IMR-90 (cell line): Measurements from ENCODE around the gene SPAG16. TPM values are rescaled to one million over a fixed set of nuclear protein-coding genes. Genes with fewer than 3 reads are reported as not detected.

ENCODE experiments used
- ATAC-seq: fragments of 200-7000 bp; cut with Tn5 transposase; 2 replicates; pipeline ENCODE4 v1.9.1; 2020; ENCODE audit warnings: low read depth, mild to moderate bottlenecking, moderate library complexity
- BruUV-seq: library from RNA; stranded (reverse); fragments of 400-500 nt; replicated peaks from 2 replicates; lab custom pipeline; 2021; lab: Mats Ljungman, UMichigan
- CTCF ChIA-PET: fragments of 300-600 bp; formaldehyde crosslinking; extraction: SDS; loops from one replicate; lab custom pipeline; 2021; ENCODE audit warnings: antibody characterized with exemption; lab: Yijun Ruan, JAX
- POLR2A ChIA-PET: fragments of 300-600 bp; sonication (Branson Sonifier 250); formaldehyde crosslinking; loops from one replicate; lab custom pipeline; 2022; ENCODE audit warnings: antibody characterized with exemption; ENCODE audit not compliant: unreplicated experiment; lab: Charles Lee
- DNase-seq: peaks from one replicate; pipeline ENCODE4 v3.0.0; 2013
- H2AFZ ChIP-seq: replicated peaks from 2 replicates; pipeline ENCODE3; 2013; ENCODE audit warnings: low read length, mild to moderate bottlenecking; ENCODE audit not compliant: poor library complexity
- H2AK5ac ChIP-seq: 2 replicates; pipeline ENCODE4 v1.6.1; 2013; ENCODE audit warnings: low read depth, low read length, inconsistent platforms
- H2AK9ac ChIP-seq: replicated peaks from 2 replicates; pipeline ENCODE3; 2013; ENCODE audit warnings: mild to moderate bottlenecking, low read depth, low read length, moderate library complexity; ENCODE audit not compliant: poor library complexity
- H2BK120ac ChIP-seq: 2 replicates; pipeline ENCODE4 v1.6.1; 2013; ENCODE audit warnings: low read depth, low read length, inconsistent platforms
- H2BK15ac ChIP-seq: 3 replicates; pipeline ENCODE4 v1.6.1; 2013; ENCODE audit warnings: low read depth, low read length, inconsistent platforms
- H2BK20ac ChIP-seq: 2 replicates; pipeline ENCODE4 v1.6.1; 2013; ENCODE audit warnings: low read depth, mild to moderate bottlenecking, inconsistent platforms, low read length, moderate library complexity
- H2BK5ac ChIP-seq: 2 replicates; pipeline ENCODE4 v1.6.1; 2013; ENCODE audit warnings: mild to moderate bottlenecking, low read depth, low read length, inconsistent platforms; ENCODE audit not compliant: poor library complexity, severe bottlenecking
- H3K14ac ChIP-seq: replicated peaks from 2 replicates; pipeline ENCODE4 v1.6.1; 2013; ENCODE audit warnings: low read depth, low read length, inconsistent platforms
- H3K18ac ChIP-seq: 2 replicates; pipeline ENCODE4 v1.6.1; 2013; ENCODE audit warnings: low read depth, low read length, control low read depth
- H3K23ac ChIP-seq: 2 replicates; pipeline ENCODE4 v1.6.1; 2013; ENCODE audit warnings: low read depth, low read length, inconsistent platforms
- H3K27ac ChIP-seq: 2 replicates; pipeline ENCODE4 v1.5.1; 2013; ENCODE audit warnings: mild to moderate bottlenecking, control low read depth, low read length; ENCODE audit not compliant: insufficient read depth
- H3K27me3 ChIP-seq: 2 replicates; pipeline ENCODE4 v1.6.1; 2013; ENCODE audit warnings: low read length; ENCODE audit not compliant: control insufficient read depth, insufficient read depth
- H3K36me3 ChIP-seq: 2 replicates; pipeline ENCODE4 v1.6.1; 2013; ENCODE audit warnings: low read length, mixed read lengths; ENCODE audit not compliant: control insufficient read depth, insufficient read depth
- H3K4ac ChIP-seq: 2 replicates; pipeline ENCODE4 v1.6.1; 2013; ENCODE audit warnings: low read depth, low read length, inconsistent platforms
- H3K4me1 ChIP-seq: 2 replicates; pipeline ENCODE4 v1.6.1; 2013; ENCODE audit warnings: low read length, mixed read lengths; ENCODE audit not compliant: control insufficient read depth, insufficient read depth
- H3K4me2 ChIP-seq: 2 replicates; pipeline ENCODE4 v1.6.1; 2013; ENCODE audit warnings: low read depth, mild to moderate bottlenecking, control low read depth, low read length, moderate library complexity
- H3K4me3 ChIP-seq: 2 replicates; pipeline ENCODE4 v1.5.1; 2013; ENCODE audit warnings: low read depth, mild to moderate bottlenecking, control low read depth, low read length, moderate library complexity; ENCODE audit not compliant: insufficient read depth
- H3K56ac ChIP-seq: 2 replicates; pipeline ENCODE4 v1.6.1; 2013; ENCODE audit warnings: low read length, inconsistent platforms; ENCODE audit not compliant: insufficient read depth; ENCODE audit errors: extremely low read depth
- H3K79me1 ChIP-seq, 2 experiments: 2 replicates each; pipeline ENCODE4 v1.6.1; 2013; ENCODE audit warnings: low read length in 2 of 2, inconsistent platforms in 1 of 2, low read depth in 1 of 2
- H3K9ac ChIP-seq: 2 replicates; pipeline ENCODE4 v1.6.1; 2013; ENCODE audit warnings: low read depth, low read length, control low read depth
- H3K9me1 ChIP-seq: 2 replicates; pipeline ENCODE4 v1.6.1; 2013; ENCODE audit warnings: low read length, inconsistent platforms; ENCODE audit not compliant: insufficient read depth
- H3K9me3 ChIP-seq: 2 replicates; pipeline ENCODE4 v1.6.1; 2013; ENCODE audit warnings: low read length; ENCODE audit not compliant: control insufficient read depth, insufficient read depth
- H4K20me1 ChIP-seq: 2 replicates; pipeline ENCODE4 v1.6.1; 2013; ENCODE audit warnings: low read length, inconsistent platforms; ENCODE audit not compliant: insufficient read depth
- H4K5ac ChIP-seq: 2 replicates; pipeline ENCODE4 v1.6.1; 2013; ENCODE audit warnings: mild to moderate bottlenecking, low read depth, low read length, control low read depth
- H4K8ac ChIP-seq, 2 experiments: 2 replicates each; pipeline ENCODE4 v1.6.1; 2013; ENCODE audit warnings: low read depth in 2 of 2, low read length in 2 of 2, control low read depth in 1 of 2, inconsistent platforms in 1 of 2
- H4K91ac ChIP-seq: 2 replicates; pipeline ENCODE4 v1.6.1; 2013; ENCODE audit warnings: low read depth, low read length, inconsistent platforms; ENCODE audit not compliant: insufficient read depth
- CEBPB ChIP-seq: IDR thresholded peaks from 2 replicates; pipeline ENCODE4 v1.6.1; 2012; ENCODE audit warnings: low read depth, low read length, improper control_type of control experiment
- CHD1 ChIP-seq: IDR thresholded peaks from 2 replicates; pipeline ENCODE4 v1.6.1; 2012; ENCODE audit warnings: low read depth, low read length, improper control_type of control experiment
- MAZ ChIP-seq: IDR thresholded peaks from 2 replicates; pipeline ENCODE4 v1.6.1; 2012; ENCODE audit warnings: low read depth, mild to moderate bottlenecking, low read length, improper control_type of control experiment, moderate library complexity, borderline replicate concordance
- MXI1 ChIP-seq: IDR thresholded peaks from 2 replicates; pipeline ENCODE4 v1.6.1; 2012; ENCODE audit warnings: low read depth, mild to moderate bottlenecking, low read length, moderate library complexity, borderline replicate concordance
- NFE2L2 ChIP-seq: fragments of 150-350 bp; IDR thresholded peaks from 2 replicates; pipeline ENCODE4 v1.6.1; 2016; ENCODE audit warnings: low read depth, mild to moderate bottlenecking, low read length
- POLR2A ChIP-seq: IDR thresholded peaks from 2 replicates; pipeline ENCODE4 v1.6.1; 2012; ENCODE audit warnings: mild to moderate bottlenecking, low read depth, low read length
- RAD21 ChIP-seq: IDR thresholded peaks from 2 replicates; pipeline ENCODE4 v1.6.1; 2012; ENCODE audit warnings: low read length, improper control_type of control experiment
- RFX5 ChIP-seq: IDR thresholded peaks from 2 replicates; pipeline ENCODE4 v1.8.0; 2012; ENCODE audit warnings: low read depth, mild to moderate bottlenecking, low read length, moderate library complexity
- SMC3 ChIP-seq: fragments of 150-350 bp; IDR thresholded peaks from 2 replicates; pipeline ENCODE4 v1.6.1; 2016; ENCODE audit warnings: low read depth, mild to moderate bottlenecking, antibody characterized with exemption, low read length, moderate library complexity
- WGBS, 2 experiments: methylation state at CpG; one replicate each; pipeline versions ENCODE4 v1.1.5 to v1.1.7; 2013; ENCODE audit warnings: missing lambda C conversion rate in 2 of 2; ENCODE audit not compliant: insufficient read length in 1 of 2; ENCODE audit errors: extremely low coverage in 2 of 2; 5-methylcytosine and 5-hydroxymethylcytosine counted together
- dilution Hi-C: fragments of 300-500 bp; cut with HindIII; formaldehyde crosslinking; loops from one replicate; pipeline ENCODE4 v1.14.3; 2018; ENCODE audit warnings: low sequenced_read_pairs; ENCODE audit not compliant: unreplicated experiment
- in situ Hi-C: fragments of 300-500 bp; cut with MboI; formaldehyde crosslinking; loops from 3 replicates; pipeline ENCODE4 v1.14.3; 2019; ENCODE audit warnings: low sequenced_read_pairs, inconsistent platforms, mixed read lengths
- intact Hi-C: fragments of 100-400 bp; cut with micrococcal nuclease; formaldehyde crosslinking; loops from 2 replicates; pipeline ENCODE4 v1.10.0; 2022
- polyA plus RNA-seq, 3 experiments: library from polyadenylated mRNA; depleted of rRNA; stranded (reverse); fragments of >200 nt; gene quantifications; 2 replicates each; pipeline ENCODE4 v1.2.3, GENCODE V29; 2012; ENCODE audit warnings: low replicate concordance in 1 of 3
- total RNA-seq: library from RNA; depleted of rRNA; stranded (reverse); fragments of >200 nt; gene quantifications from 2 replicates; pipeline ENCODE4 v1.2.3, GENCODE V29; 2012
- TF ChIP-seq, protein P1 (sequence below): conservative IDR thresholded peaks from 2 replicates; pipeline ENCODE4 v1.5.1; 2012; ENCODE audit warnings: mild to moderate bottlenecking, low read depth, low read length, improper control_type of control experiment
- TF ChIP-seq, protein P2 (sequence below): fragments of 150-350 bp; IDR thresholded peaks from 2 replicates; pipeline ENCODE4 v1.6.1; 2016; ENCODE audit warnings: low read depth, mild to moderate bottlenecking, low read length, moderate library complexity, borderline replicate concordance
- TF ChIP-seq, protein P3 (sequence below): fragments of 150-350 bp; IDR thresholded peaks from 2 replicates; pipeline ENCODE4 v1.6.1; 2017; ENCODE audit warnings: mild to moderate bottlenecking, antibody characterized with exemption, low read length, low read depth

Gene SPAG16
- total and polyA plus RNA-seq, 2 of the 4 experiments (the other 2 are of a cell fraction), result 7.3 to 13.5 TPM

DNA sequence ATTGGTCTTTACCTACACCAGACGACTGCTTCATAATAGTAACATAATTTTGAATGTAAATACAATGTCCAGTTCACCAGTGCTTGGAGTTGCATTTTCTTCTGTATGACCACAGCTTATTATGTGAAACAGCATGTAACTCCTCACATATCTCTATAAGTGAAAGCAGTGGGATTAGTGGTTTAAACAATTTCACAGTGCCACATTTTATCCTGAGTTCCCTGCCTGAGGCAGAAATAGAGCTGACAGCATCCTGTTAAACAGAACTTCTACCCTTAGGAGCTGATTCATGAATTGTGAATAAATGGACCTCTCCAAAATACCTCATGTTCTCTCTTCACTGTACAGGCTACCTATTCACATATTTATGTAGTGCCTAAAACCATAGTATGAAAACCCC is 584.3 kb downstream of the SPAG16 start:
- Histone ChIP-seq H2AK9ac (no peak overlapping the region), H3K4me2 (no peak overlapping the region), H3K79me1 (no peaks in the 10 kb centered on the region), H2AFZ (no peak overlapping the region), H2AK5ac (no peak overlapping the region), H3K23ac (no peak overlapping the region), H3K14ac (no peak overlapping the region), H2BK20ac (no peak overlapping the region), H3K4ac (no peak overlapping the region), H3K9me3 (no peaks in the 10 kb centered on the region), H3K36me3 (no peaks in the 10 kb centered on the region), H3K4me1 (no peaks in the 10 kb centered on the region), H3K27ac (no peak overlapping the region), H2BK5ac (no peak overlapping the region), H4K20me1 (no peaks in the 10 kb centered on the region), H3K4me3 (no peak overlapping the region), H3K18ac (no peak overlapping the region), H3K9ac (no peak overlapping the region), H2BK120ac (no peak overlapping the region), H3K27me3 (no peaks in the 10 kb centered on the region), H2BK15ac (no peak overlapping the region), H3K9me1 (no peaks in the 10 kb centered on the region), H3K56ac (no peak overlapping the region), H4K8ac (no peak overlapping the region), H4K91ac (no peak overlapping the region), H4K5ac (no peak overlapping the region)
- ChIA-PET CTCF (interaction anchor here (0.6 kb wide), 1 partner anchor 14 kb away, joined by 3 read pairs; no protein-coding TSS in a partner anchor), POLR2A (no interaction called here)
- intact Hi-C loops (no loop called here), in situ Hi-C loops (no loop called here), dilution Hi-C loops (no loop called here)
- ATAC-seq, result no peak
- WGBS, 2 experiments, result no CpG with 5 or more reads among the region's 1 CpG
- TF ChIP-seq POLR2A (no peak), RFX5 (no peak), CHD1 (no peak), CEBPB (no peak), MXI1 (no peak), MAZ (no peak), NFE2L2 (no peak), SMC3 (no peak), RAD21 (no peak)
- TF ChIP-seq, protein P1, sequence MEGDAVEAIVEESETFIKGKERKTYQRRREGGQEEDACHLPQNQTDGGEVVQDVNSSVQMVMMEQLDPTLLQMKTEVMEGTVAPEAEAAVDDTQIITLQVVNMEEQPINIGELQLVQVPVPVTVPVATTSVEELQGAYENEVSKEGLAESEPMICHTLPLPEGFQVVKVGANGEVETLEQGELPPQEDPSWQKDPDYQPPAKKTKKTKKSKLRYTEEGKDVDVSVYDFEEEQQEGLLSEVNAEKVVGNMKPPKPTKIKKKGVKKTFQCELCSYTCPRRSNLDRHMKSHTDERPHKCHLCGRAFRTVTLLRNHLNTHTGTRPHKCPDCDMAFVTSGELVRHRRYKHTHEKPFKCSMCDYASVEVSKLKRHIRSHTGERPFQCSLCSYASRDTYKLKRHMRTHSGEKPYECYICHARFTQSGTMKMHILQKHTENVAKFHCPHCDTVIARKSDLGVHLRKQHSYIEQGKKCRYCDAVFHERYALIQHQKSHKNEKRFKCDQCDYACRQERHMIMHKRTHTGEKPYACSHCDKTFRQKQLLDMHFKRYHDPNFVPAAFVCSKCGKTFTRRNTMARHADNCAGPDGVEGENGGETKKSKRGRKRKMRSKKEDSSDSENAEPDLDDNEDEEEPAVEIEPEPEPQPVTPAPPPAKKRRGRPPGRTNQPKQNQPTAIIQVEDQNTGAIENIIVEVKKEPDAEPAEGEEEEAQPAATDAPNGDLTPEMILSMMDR, result no peak
- TF ChIP-seq, protein P2, sequence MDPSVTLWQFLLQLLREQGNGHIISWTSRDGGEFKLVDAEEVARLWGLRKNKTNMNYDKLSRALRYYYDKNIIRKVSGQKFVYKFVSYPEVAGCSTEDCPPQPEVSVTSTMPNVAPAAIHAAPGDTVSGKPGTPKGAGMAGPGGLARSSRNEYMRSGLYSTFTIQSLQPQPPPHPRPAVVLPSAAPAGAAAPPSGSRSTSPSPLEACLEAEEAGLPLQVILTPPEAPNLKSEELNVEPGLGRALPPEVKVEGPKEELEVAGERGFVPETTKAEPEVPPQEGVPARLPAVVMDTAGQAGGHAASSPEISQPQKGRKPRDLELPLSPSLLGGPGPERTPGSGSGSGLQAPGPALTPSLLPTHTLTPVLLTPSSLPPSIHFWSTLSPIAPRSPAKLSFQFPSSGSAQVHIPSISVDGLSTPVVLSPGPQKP, result no peak
- TF ChIP-seq, protein P3, sequence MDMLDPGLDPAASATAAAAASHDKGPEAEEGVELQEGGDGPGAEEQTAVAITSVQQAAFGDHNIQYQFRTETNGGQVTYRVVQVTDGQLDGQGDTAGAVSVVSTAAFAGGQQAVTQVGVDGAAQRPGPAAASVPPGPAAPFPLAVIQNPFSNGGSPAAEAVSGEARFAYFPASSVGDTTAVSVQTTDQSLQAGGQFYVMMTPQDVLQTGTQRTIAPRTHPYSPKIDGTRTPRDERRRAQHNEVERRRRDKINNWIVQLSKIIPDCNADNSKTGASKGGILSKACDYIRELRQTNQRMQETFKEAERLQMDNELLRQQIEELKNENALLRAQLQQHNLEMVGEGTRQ, result no peak
- DNase-seq, result no peak
- no TSS peak for BruUV-seq
